ENCODE results near the gene GRXCR1. TPM values are rescaled to one million over a fixed set of nuclear protein-coding genes. Genes with fewer than 3 reads are reported as not detected.

GRXCR1 gene
- total RNA-seq, 4 donors from 2014 or later = not detected

- H3K4me3 ChIP-seq (ENCODE audit: low read depth, poor library complexity, severe bottlenecking) = no peak overlapping the region
- no peak for DNase-seq (ENCODE audit: low spot score in 2 of 2)
- WGBS, 2 donors = 50 to 67% methylated on average over 1 of the region's 1 CpG
- intact Hi-C loops (cut with DNase I; ENCODE audit: low total_unique reads) = no loop called here
- no peak for TF ChIP-seq POLR2A (IDR thresholded peaks at IDR 0.05)
- TF ChIP-seq CTCF (IDR thresholded peaks at IDR 0.05) = no peak
Measured at GRCh38 chr4:42953321-42953720, 60.8 kb downstream of the GRXCR1 start.

GRCh38 chr4:42954963-42955669 is 62.6 kb downstream of the GRXCR1 start:
- no peak for TF ChIP-seq POLR2A (IDR thresholded peaks at IDR 0.05)
- TF ChIP-seq CTCF (IDR thresholded peaks at IDR 0.05) = no peak
- WGBS, 2 donors = 38 to 41% methylated on average over 10 of the region's 10 CpGs
- no peak overlapping the region for H3K4me3 ChIP-seq (ENCODE audit: low read depth, poor library complexity, severe bottlenecking)
- DNase-seq (ENCODE audit: low spot score in 2 of 2) = no peak
- intact Hi-C loops (cut with DNase I; ENCODE audit: low total_unique reads) = no loop called here

GRCh38 chr4:42955746-42956505 is 63.4 kb downstream of the GRXCR1 start:
- intact Hi-C loops (cut with DNase I; ENCODE audit: low total_unique reads) = no loop called here
- 63 to 69% methylated on average over 5 of the region's 5 CpGs for WGBS, 2 donors
- no peak for TF ChIP-seq CTCF (IDR thresholded peaks at IDR 0.05)
- TF ChIP-seq POLR2A (IDR thresholded peaks at IDR 0.05) = no peak
- no peak overlapping the region for H3K4me3 ChIP-seq (ENCODE audit: low read depth, poor library complexity, severe bottlenecking)
- DNase-seq (ENCODE audit: low spot score in 2 of 2) = no peak

GRCh38 chr4:42965326-42965725 is 72.8 kb downstream of the GRXCR1 start:
- no peak overlapping the region for H3K4me3 ChIP-seq (ENCODE audit: low read depth, poor library complexity, severe bottlenecking)
- 17 to 25% methylated on average over 2 of the region's 2 CpGs for WGBS, 2 donors
- no peak for TF ChIP-seq POLR2A (IDR thresholded peaks at IDR 0.05)
- TF ChIP-seq CTCF (IDR thresholded peaks at IDR 0.05) = no peak
- DNase-seq (ENCODE audit: low spot score in 2 of 2) = no peak
- intact Hi-C loops (cut with DNase I; ENCODE audit: low total_unique reads) = no loop called here

GRCh38 chr4:42985976-42986375 is 93.5 kb downstream of the GRXCR1 start:
- TF ChIP-seq CTCF (IDR thresholded peaks at IDR 0.05) = no peak
- TF ChIP-seq POLR2A (IDR thresholded peaks at IDR 0.05) = no peak
- no peak overlapping the region for H3K4me3 ChIP-seq (ENCODE audit: low read depth, poor library complexity, severe bottlenecking)
- intact Hi-C loops (cut with DNase I; ENCODE audit: low total_unique reads) = no loop called here
- DNase-seq (ENCODE audit: low spot score in 2 of 2) = no peak
